ENCODE data around the gene MKKS.

Gene MKKS

GRCh38 chr20:10375191-10375590, 58.8 kb downstream of the MKKS start:
- Histone ChIP-seq H3K4me3 (ENCODE audit: low read depth in 1 of 2, low read length in 2 of 2) (no peak overlapping the region), H3K9ac (ENCODE audit: low read depth in 1 of 2, low read length in 2 of 2) (no peak overlapping the region), H3K9me3 (ENCODE audit: control insufficient read depth in 1 of 2, low read length in 2 of 2) (peaks cover 0 to 3% of the 10 kb centered on the region in 2 donors), H3K4me1 (ENCODE audit: control insufficient read depth in 1 of 2, insufficient read depth in 2 of 2, low read length in 2 of 2) (no peaks in the 10 kb centered on the region), H3K27me3 (ENCODE audit: control insufficient read depth in 1 of 2, insufficient read depth in 2 of 2, low read length in 2 of 2) (no peaks in the 10 kb centered on the region), H3K36me3 (ENCODE audit: control insufficient read depth in 1 of 2, insufficient read depth in 2 of 2, low read length in 2 of 2) (no peaks in the 10 kb centered on the region), H3K27ac (ENCODE audit: low read depth, low read length) (no peak overlapping the region)

- Histone ChIP-seq H3K4me1 (ENCODE audit: control insufficient read depth in 1 of 2, insufficient read depth in 2 of 2, low read length in 2 of 2) (peaks cover 0 to 4% of the 10 kb centered on the region in 2 donors), H3K27me3 (ENCODE audit: control insufficient read depth in 1 of 2, insufficient read depth in 2 of 2, low read length in 2 of 2) (no peaks in the 10 kb centered on the region), H3K4me3 (ENCODE audit: low read depth in 1 of 2, low read length in 2 of 2) (no peak overlapping the region), H3K27ac (ENCODE audit: low read depth, low read length) (no peak overlapping the region), H3K9me3 (ENCODE audit: control insufficient read depth in 1 of 2, low read length in 2 of 2) (peaks cover 0 to 3% of the 10 kb centered on the region in 2 donors), H3K9ac (ENCODE audit: low read depth in 1 of 2, low read length in 2 of 2) (no peak overlapping the region), H3K36me3 (ENCODE audit: control insufficient read depth in 1 of 2, insufficient read depth in 2 of 2, low read length in 2 of 2) (no peaks in the 10 kb centered on the region)
Measured at GRCh38 chr20:10374036-10374435, 60.0 kb downstream of the MKKS start.

- Histone ChIP-seq H3K4me1 (ENCODE audit: control insufficient read depth in 1 of 2, insufficient read depth in 2 of 2, low read length in 2 of 2) (peaks cover 0 to 4% of the 10 kb centered on the region in 2 donors), H3K9me3 (ENCODE audit: control insufficient read depth in 1 of 2, low read length in 2 of 2) (peaks cover 0 to 3% of the 10 kb centered on the region in 2 donors), H3K9ac (ENCODE audit: low read depth in 1 of 2, low read length in 2 of 2) (no peak overlapping the region), H3K4me3 (ENCODE audit: low read depth in 1 of 2, low read length in 2 of 2) (no peak overlapping the region), H3K27ac (ENCODE audit: low read depth, low read length) (no peak overlapping the region), H3K36me3 (ENCODE audit: control insufficient read depth in 1 of 2, insufficient read depth in 2 of 2, low read length in 2 of 2) (no peaks in the 10 kb centered on the region), H3K27me3 (ENCODE audit: control insufficient read depth in 1 of 2, insufficient read depth in 2 of 2, low read length in 2 of 2) (no peaks in the 10 kb centered on the region)
Measured at GRCh38 chr20:10371467-10371866, 62.6 kb downstream of the MKKS start.

GRCh38 chr20:10370091-10370887, 63.7 kb downstream of the MKKS start:
- Histone ChIP-seq H3K4me3 (ENCODE audit: low read depth in 1 of 2, low read length in 2 of 2) (no peak overlapping the region), H3K27me3 (ENCODE audit: control insufficient read depth in 1 of 2, insufficient read depth in 2 of 2, low read length in 2 of 2) (no peaks in the 10 kb centered on the region), H3K4me1 (ENCODE audit: control insufficient read depth in 1 of 2, insufficient read depth in 2 of 2, low read length in 2 of 2) (peaks cover 0 to 4% of the 10 kb centered on the region in 2 donors), H3K27ac (ENCODE audit: low read depth, low read length) (no peak overlapping the region), H3K9ac (ENCODE audit: low read depth in 1 of 2, low read length in 2 of 2) (no peak overlapping the region), H3K9me3 (ENCODE audit: control insufficient read depth in 1 of 2, low read length in 2 of 2) (no peaks in the 10 kb centered on the region), H3K36me3 (ENCODE audit: control insufficient read depth in 1 of 2, insufficient read depth in 2 of 2, low read length in 2 of 2) (no peaks in the 10 kb centered on the region)

- no peaks in the 10 kb centered on the region for H3K9me3 ChIP-seq (ENCODE audit: control insufficient read depth in 1 of 2, low read length in 2 of 2)
- peaks cover 0 to 4% of the 10 kb centered on the region in 2 donors for H3K4me1 ChIP-seq (ENCODE audit: control insufficient read depth in 1 of 2, insufficient read depth in 2 of 2, low read length in 2 of 2)
- H3K36me3 ChIP-seq (ENCODE audit: control insufficient read depth in 1 of 2, insufficient read depth in 2 of 2, low read length in 2 of 2): no peaks in the 10 kb centered on the region
- H3K27me3 ChIP-seq (ENCODE audit: control insufficient read depth in 1 of 2, insufficient read depth in 2 of 2, low read length in 2 of 2): no peaks in the 10 kb centered on the region
- H3K27ac ChIP-seq (ENCODE audit: low read depth, low read length): no peak overlapping the region
- H3K4me3 ChIP-seq (ENCODE audit: low read depth in 1 of 2, low read length in 2 of 2): no peak overlapping the region
- no peak overlapping the region for H3K9ac ChIP-seq (ENCODE audit: low read depth in 1 of 2, low read length in 2 of 2)
Measured at GRCh38 chr20:10369723-10370090, 64.3 kb downstream of the MKKS start.

GRCh38 chr20:10368702-10369041, 65.3 kb downstream of the MKKS start:
- Histone ChIP-seq H3K9me3 (ENCODE audit: control insufficient read depth in 1 of 2, low read length in 2 of 2) (no peaks in the 10 kb centered on the region), H3K4me3 (ENCODE audit: low read depth in 1 of 2, low read length in 2 of 2) (no peak overlapping the region), H3K27ac (ENCODE audit: low read depth, low read length) (no peak overlapping the region), H3K9ac (ENCODE audit: low read depth in 1 of 2, low read length in 2 of 2) (no peak overlapping the region), H3K27me3 (ENCODE audit: control insufficient read depth in 1 of 2, insufficient read depth in 2 of 2, low read length in 2 of 2) (no peaks in the 10 kb centered on the region), H3K4me1 (ENCODE audit: control insufficient read depth in 1 of 2, insufficient read depth in 2 of 2, low read length in 2 of 2) (peaks cover 0 to 4% of the 10 kb centered on the region in 2 donors), H3K36me3 (ENCODE audit: control insufficient read depth in 1 of 2, insufficient read depth in 2 of 2, low read length in 2 of 2) (no peaks in the 10 kb centered on the region)

GRCh38 chr20:10367943-10368701, 65.9 kb downstream of the MKKS start:
- peaks cover 0 to 4% of the 10 kb centered on the region in 2 donors for H3K4me1 ChIP-seq (ENCODE audit: control insufficient read depth in 1 of 2, insufficient read depth in 2 of 2, low read length in 2 of 2)
- no peaks in the 10 kb centered on the region for H3K27me3 ChIP-seq (ENCODE audit: control insufficient read depth in 1 of 2, insufficient read depth in 2 of 2, low read length in 2 of 2)
- no peak overlapping the region for H3K4me3 ChIP-seq (ENCODE audit: low read depth in 1 of 2, low read length in 2 of 2)
- no peak overlapping the region for H3K27ac ChIP-seq (ENCODE audit: low read depth, low read length)
- H3K9me3 ChIP-seq (ENCODE audit: control insufficient read depth in 1 of 2, low read length in 2 of 2): no peaks in the 10 kb centered on the region
- H3K36me3 ChIP-seq (ENCODE audit: control insufficient read depth in 1 of 2, insufficient read depth in 2 of 2, low read length in 2 of 2): no peaks in the 10 kb centered on the region
- H3K9ac ChIP-seq (ENCODE audit: low read depth in 1 of 2, low read length in 2 of 2): no peak overlapping the region

- H3K27ac ChIP-seq (ENCODE audit: low read depth, low read length): no peak overlapping the region
- no peak overlapping the region for H3K9ac ChIP-seq (ENCODE audit: low read depth in 1 of 2, low read length in 2 of 2)
- no peak overlapping the region for H3K4me3 ChIP-seq (ENCODE audit: low read depth in 1 of 2, low read length in 2 of 2)
- no peaks in the 10 kb centered on the region for H3K9me3 ChIP-seq (ENCODE audit: control insufficient read depth in 1 of 2, low read length in 2 of 2)
- H3K4me1 ChIP-seq (ENCODE audit: control insufficient read depth in 1 of 2, insufficient read depth in 2 of 2, low read length in 2 of 2): peaks cover 0 to 4% of the 10 kb centered on the region in 2 donors
- H3K36me3 ChIP-seq (ENCODE audit: control insufficient read depth in 1 of 2, insufficient read depth in 2 of 2, low read length in 2 of 2): no peaks in the 10 kb centered on the region
- no peaks in the 10 kb centered on the region for H3K27me3 ChIP-seq (ENCODE audit: control insufficient read depth in 1 of 2, insufficient read depth in 2 of 2, low read length in 2 of 2)
Measured at GRCh38 chr20:10367693-10367942, 66.4 kb downstream of the MKKS start.

- no peak overlapping the region for H3K4me3 ChIP-seq (ENCODE audit: low read depth in 1 of 2, low read length in 2 of 2)
- no peak overlapping the region for H3K27ac ChIP-seq (ENCODE audit: low read depth, low read length)
- no peaks in the 10 kb centered on the region for H3K36me3 ChIP-seq (ENCODE audit: control insufficient read depth in 1 of 2, insufficient read depth in 2 of 2, low read length in 2 of 2)
- no peaks in the 10 kb centered on the region for H3K27me3 ChIP-seq (ENCODE audit: control insufficient read depth in 1 of 2, insufficient read depth in 2 of 2, low read length in 2 of 2)
- no peak overlapping the region for H3K9ac ChIP-seq (ENCODE audit: low read depth in 1 of 2, low read length in 2 of 2)
- H3K9me3 ChIP-seq (ENCODE audit: control insufficient read depth in 1 of 2, low read length in 2 of 2): no peaks in the 10 kb centered on the region
- H3K4me1 ChIP-seq (ENCODE audit: control insufficient read depth in 1 of 2, insufficient read depth in 2 of 2, low read length in 2 of 2): peaks cover 0 to 4% of the 10 kb centered on the region in 2 donors
Measured at GRCh38 chr20:10366898-10367692, 66.9 kb downstream of the MKKS start.

GRCh38 chr20:10362674-10363073, 71.3 kb downstream of the MKKS start:
- H3K9ac ChIP-seq (ENCODE audit: low read depth in 1 of 2, low read length in 2 of 2): no peak overlapping the region
- no peaks in the 10 kb centered on the region for H3K9me3 ChIP-seq (ENCODE audit: control insufficient read depth in 1 of 2, low read length in 2 of 2)
- H3K4me3 ChIP-seq (ENCODE audit: low read depth in 1 of 2, low read length in 2 of 2): no peak overlapping the region
- no peak overlapping the region for H3K27ac ChIP-seq (ENCODE audit: low read depth, low read length)
- no peaks in the 10 kb centered on the region for H3K36me3 ChIP-seq (ENCODE audit: control insufficient read depth in 1 of 2, insufficient read depth in 2 of 2, low read length in 2 of 2)
- no peaks in the 10 kb centered on the region for H3K4me1 ChIP-seq (ENCODE audit: control insufficient read depth in 1 of 2, insufficient read depth in 2 of 2, low read length in 2 of 2)
- H3K27me3 ChIP-seq (ENCODE audit: control insufficient read depth in 1 of 2, insufficient read depth in 2 of 2, low read length in 2 of 2): no peaks in the 10 kb centered on the region
